CD14-positive monocyte (primary cell): Measurements from ENCODE around the gene PCED1A. TPM values are rescaled to one million over a fixed set of nuclear protein-coding genes. Genes with fewer than 3 reads are reported as not detected.
A peak's percentile ranks its signal among the peaks of the same experiment; 100 is the strongest.

Source experiments
- DNase-seq, 3 donors: peaks; one replicate each; pipeline ENCODE4 v3.0.0-alpha.2; 2011 to 2022
- H2AFZ ChIP-seq: 2 replicates; pipeline ENCODE4 v1.6.0; 2012; ENCODE audit warnings: mild to moderate bottlenecking, low read depth, low read length, inconsistent platforms; ENCODE audit not compliant: insufficient read depth, poor library complexity, severe bottlenecking
- H3K27ac ChIP-seq, 2 donors: 1 replicate in 1 of 2; 2 replicates in 1 of 2; pipeline ENCODE4 v1.5.1; 2012 to 2013; ENCODE audit warnings: low read length in 2 of 2, control low read depth in 1 of 2, inconsistent platforms in 1 of 2, low read depth in 1 of 2, mild to moderate bottlenecking in 1 of 2
- H3K27me3 ChIP-seq, 2 donors: one replicate each; pipeline versions ENCODE4 v1.6.0 to v1.6.1; 2011 to 2013; ENCODE audit warnings: low read length in 2 of 2; ENCODE audit not compliant: control insufficient read depth in 2 of 2, insufficient read depth in 2 of 2
- H3K36me3 ChIP-seq, 2 donors: replicated peaks in 1 of 2; 1 replicate in 1 of 2; 2 replicates in 1 of 2; pipeline versions ENCODE4 v1.5.1 to v1.6.1; 2012 to 2013; ENCODE audit warnings: low read length in 2 of 2, control low read depth in 1 of 2, inconsistent platforms in 1 of 2, mild to moderate bottlenecking in 1 of 2; ENCODE audit not compliant: insufficient read depth in 2 of 2, control insufficient read depth in 1 of 2
- H3K4me1 ChIP-seq, 2 donors: 1 replicate in 1 of 2; 2 replicates in 1 of 2; pipeline versions ENCODE4 v1.5.1 to v1.6.1; 2012 to 2013; ENCODE audit warnings: low read length in 2 of 2, control low read depth in 1 of 2, inconsistent platforms in 1 of 2, mild to moderate bottlenecking in 1 of 2, moderate library complexity in 1 of 2; ENCODE audit not compliant: insufficient read depth in 2 of 2, control insufficient read depth in 1 of 2
- H3K4me2 ChIP-seq: replicated peaks from 2 replicates; pipeline ENCODE3; 2012; ENCODE audit warnings: low read length, moderate library complexity, mild to moderate bottlenecking; ENCODE audit not compliant: poor library complexity, severe bottlenecking; ENCODE audit errors: extremely low read depth
- H3K4me3 ChIP-seq, 3 experiments: fragments of 200-600 bp in 1 of 3; sonication (generic) in 1 of 3; replicated peaks in 1 of 3; 1 replicate in 2 of 3; 2 replicates in 1 of 3; pipeline ENCODE4 v1.5.1; 2011 to 2013; ENCODE audit warnings: low read length in 3 of 3, mild to moderate bottlenecking in 3 of 3, control low read depth in 2 of 3, low read depth in 2 of 3, inconsistent platforms in 1 of 3, moderate library complexity in 1 of 3
- H3K79me2 ChIP-seq: 2 replicates; pipeline ENCODE4 v1.6.0; 2012; ENCODE audit warnings: mild to moderate bottlenecking, control low read depth, inconsistent platforms, low read length, moderate library complexity; ENCODE audit not compliant: insufficient read depth
- H3K9ac ChIP-seq: 2 replicates; pipeline ENCODE4 v1.6.0; 2017; ENCODE audit warnings: low read length, mild to moderate bottlenecking; ENCODE audit not compliant: insufficient read depth, poor library complexity, severe bottlenecking
- H3K9me3 ChIP-seq, 2 donors: replicated peaks in 1 of 2; 1 replicate in 1 of 2; 2 replicates in 1 of 2; pipeline versions ENCODE4 v1.5.1 to v1.6.1; 2012 to 2013; ENCODE audit warnings: low read length in 2 of 2, control low read depth in 1 of 2; ENCODE audit not compliant: control insufficient read depth in 1 of 2, insufficient read depth in 1 of 2
- H4K20me1 ChIP-seq: 2 replicates; pipeline ENCODE4 v1.6.0; 2012; ENCODE audit warnings: mild to moderate bottlenecking, low read length, control low read depth, moderate library complexity; ENCODE audit not compliant: insufficient read depth
- H3K27ac Mint-ChIP-seq, 7 donors: one replicate each; pipeline ENCODE4 v1.8.0; 2020; ENCODE audit warnings: mild to moderate bottlenecking in 7 of 7, mixed read lengths in 7 of 7, moderate library complexity in 6 of 7, inconsistent platforms in 2 of 7
- H3K27me3 Mint-ChIP-seq, 3 donors: one replicate each; pipeline ENCODE4 v1.8.0; 2021 to 2022; ENCODE audit warnings: low read depth in 3 of 3, mild to moderate bottlenecking in 3 of 3, mixed read lengths in 3 of 3, moderate library complexity in 3 of 3, inconsistent platforms in 1 of 3
- H3K36me3 Mint-ChIP-seq, 2 donors: one replicate each; pipeline ENCODE4 v1.8.0; 2020; ENCODE audit warnings: mixed read lengths in 2 of 2, inconsistent platforms in 1 of 2, mild to moderate bottlenecking in 1 of 2
- H3K4me1 Mint-ChIP-seq: one replicate; pipeline ENCODE4 v1.8.0; 2020; ENCODE audit warnings: mild to moderate bottlenecking, mixed read lengths
- H3K4me3 Mint-ChIP-seq, 2 donors: one replicate each; pipeline ENCODE4 v1.8.0; 2020; ENCODE audit warnings: mild to moderate bottlenecking in 2 of 2, mixed read lengths in 2 of 2, moderate library complexity in 1 of 2
- H3K9me3 Mint-ChIP-seq, 7 donors: one replicate each; pipeline ENCODE4 v1.8.0; 2020 to 2022; ENCODE audit warnings: mixed read lengths in 7 of 7, mild to moderate bottlenecking in 6 of 7, moderate library complexity in 6 of 7, inconsistent platforms in 2 of 7
- CTCF ChIP-seq: fragments of 200-600 bp; IDR thresholded peaks from one replicate; pipeline ENCODE4 v1.8.0; 2022; ENCODE audit warnings: antibody characterized with exemption, mild to moderate bottlenecking
- WGBS: methylation state at CpG from one replicate; pipeline ENCODE4 v1.1.5; 2013; ENCODE audit warnings: missing lambda C conversion rate; ENCODE audit not compliant: insufficient coverage; 5-methylcytosine and 5-hydroxymethylcytosine counted together
- intact Hi-C, 2 donors: fragments of 100-400 bp; cut with micrococcal nuclease; formaldehyde crosslinking; loops; one replicate each; pipeline versions ENCODE4 v1.15.0 to v1.15.1; 2023
- polyA plus RNA-seq, 3 donors: library from polyadenylated mRNA; depleted of rRNA in 1 of 3; unstranded in 2 of 3; stranded (reverse) in 1 of 3; fragments of 300-500 nt in 2 of 3; fragments of >200 nt in 1 of 3; fragmentation: Illumina TruSeq in 2 of 3; gene quantifications; 1 replicate in 2 of 3; 2 replicates in 1 of 3; pipeline ENCODE4 v1.2.3, GENCODE V29; 2012 to 2021

Gene PCED1A
- polyA plus RNA-seq, 3 donors = 9.1 to 85.2 (median 10.2) TPM

- Mint-ChIP-seq H3K9me3 (peaks cover 0 to 10% (median 5%) of the 10 kb centered on the region in 7 donors), H3K36me3 (peaks cover 3 to 8% of the 10 kb centered on the region in 2 donors), H3K27me3 (peaks cover 44 to 54% (median 47%) of the 10 kb centered on the region in 3 donors), H3K4me1 (peaks cover 29% of the 10 kb centered on the region), H3K4me3 (peak overlapping the region; percentile 85 to 100), H3K27ac (peak overlapping the region in 3 of 7 donors; percentile 57 to 86 (median 71))
- Histone ChIP-seq H3K36me3 (no peaks in the 10 kb centered on the region), H4K20me1 (no peaks in the 10 kb centered on the region), H3K4me2 (peak overlapping the region; percentile 85), H2AFZ (peak overlapping the region; percentile 83), H3K4me1 (peaks cover 23 to 26% of the 10 kb centered on the region in 2 donors), H3K27ac (no peak overlapping the region), H3K9ac (peak overlapping the region; percentile 36), H3K79me2 (no peaks in the 10 kb centered on the region), H3K4me3 (peak overlapping the region; percentile 35 to 77 (median 36)), H3K27me3 (peaks cover 19 to 52% of the 10 kb centered on the region in 2 donors), H3K9me3 (no peaks in the 10 kb centered on the region)
- TF ChIP-seq CTCF = no peak
- WGBS = 6% methylated on average over 59 of the region's 61 CpGs
- intact Hi-C loops = no loop called here
- DNase-seq = no peak
These were observed 40.6 kb downstream of the PCED1A start for GRCh38 chr20:2799688-2800520.

- DNase-seq = no peak
- Histone ChIP-seq H3K27ac (no peak overlapping the region), H4K20me1 (no peaks in the 10 kb centered on the region), H2AFZ (peak overlapping the region; percentile 83), H3K27me3 (peaks cover 16 to 46% of the 10 kb centered on the region in 2 donors), H3K36me3 (no peaks in the 10 kb centered on the region), H3K4me2 (peak overlapping the region; percentile 85), H3K4me3 (peak overlapping the region; percentile 35 to 77 (median 36)), H3K4me1 (peaks cover 23 to 26% of the 10 kb centered on the region in 2 donors), H3K79me2 (no peaks in the 10 kb centered on the region), H3K9me3 (no peaks in the 10 kb centered on the region), H3K9ac (peak overlapping the region; percentile 36)
- H3K27ac Mint-ChIP-seq = peak overlapping the region in 1 of 7 donors; percentile 60
- H3K4me3 Mint-ChIP-seq = peak overlapping the region; percentile 85 to 100
- intact Hi-C loops = no loop called here
- H3K4me1 Mint-ChIP-seq = peaks cover 29% of the 10 kb centered on the region
- TF ChIP-seq CTCF = no peak
- H3K36me3 Mint-ChIP-seq = peaks cover 3 to 8% of the 10 kb centered on the region in 2 donors
- WGBS = 41% methylated on average over 9 of the region's 9 CpGs
- H3K27me3 Mint-ChIP-seq = peaks cover 38 to 47% (median 41%) of the 10 kb centered on the region in 3 donors
- peaks cover 0 to 10% (median 5%) of the 10 kb centered on the region in 7 donors for H3K9me3 Mint-ChIP-seq
These were observed 41.2 kb downstream of the PCED1A start for GRCh38 chr20:2799271-2799670.
